Tibial nerve (tissue), 4 donors: ENCODE results near the gene CRYL1. TPM values are rescaled to one million over a fixed set of nuclear protein-coding genes. Genes with fewer than 3 reads are reported as not detected.

Source experiments
- DNase-seq, 2 donors: peaks; one replicate each; pipeline ENCODE4 v3.0.0-alpha.2; 2019; ENCODE audit warnings: low spot score in 2 of 2
- H3K27ac ChIP-seq, 4 donors: fragments of 200-600 bp; sonication (generic) in 3 of 4; one replicate each; pipeline ENCODE4 v1.5.1; 2017 to 2019; ENCODE audit warnings: mild to moderate bottlenecking in 1 of 4
- H3K27me3 ChIP-seq, 2 donors: fragments of 200-600 bp; sonication (generic) in 1 of 2; one replicate each; pipeline versions ENCODE4 v1.5.1 to v1.6.0; 2017 to 2019
- H3K36me3 ChIP-seq, 3 donors: fragments of 200-600 bp; sonication (generic); one replicate each; pipeline ENCODE4 v1.5.1; 2018 to 2019
- H3K4me1 ChIP-seq, 4 donors: fragments of 200-600 bp; sonication (generic) in 3 of 4; one replicate each; pipeline ENCODE4 v1.5.1; 2017 to 2019
- H3K4me3 ChIP-seq, 4 donors: fragments of 200-600 bp; sonication (generic) in 3 of 4; one replicate each; pipeline ENCODE4 v1.5.1; 2017 to 2019; ENCODE audit warnings: mild to moderate bottlenecking in 1 of 4, moderate library complexity in 1 of 4
- H3K9me3 ChIP-seq, 4 donors: fragments of 200-600 bp; sonication (generic) in 3 of 4; one replicate each; pipeline ENCODE4 v1.5.1; 2017 to 2019
- EP300 ChIP-seq, 2 donors: sonication (generic); formaldehyde crosslinking; IDR thresholded peaks; one replicate each; pipeline ENCODE4 v1.6.1; 2017; ENCODE audit warnings: antibody characterized with exemption in 2 of 2, mild to moderate bottlenecking in 1 of 2
- POLR2A ChIP-seq, 2 donors: fragments of 450-650 bp; IDR thresholded peaks; one replicate each; pipeline ENCODE4 v1.6.1; 2017; ENCODE audit warnings: antibody characterized with exemption in 2 of 2, mild to moderate bottlenecking in 2 of 2, moderate library complexity in 2 of 2
- WGBS, 2 donors: methylation state at CpG; one replicate each; pipeline ENCODE4 v1.1.5; 2018; 5-methylcytosine and 5-hydroxymethylcytosine counted together
- total RNA-seq, 4 donors: library from RNA; depleted of rRNA; stranded (reverse); fragments of >200 nt; gene quantifications; one replicate each; pipeline ENCODE4 v1.1.0, GENCODE V29; 2016
- TF ChIP-seq, protein P1 (sequence below), 5 experiments: fragments of 200-600 bp in 3 of 5; fragments of 450-650 bp in 2 of 5; sonication (generic) in 3 of 5; IDR thresholded peaks; one replicate each; pipeline ENCODE4 v1.5.1; 2016 to 2019; ENCODE audit warnings: antibody characterized with exemption in 5 of 5, mild to moderate bottlenecking in 3 of 5, moderate library complexity in 2 of 5

Gene CRYL1
- total RNA-seq, 4 donors from 2014 or later, result 33.9 to 60.5 (median 49.5) TPM

DNA sequence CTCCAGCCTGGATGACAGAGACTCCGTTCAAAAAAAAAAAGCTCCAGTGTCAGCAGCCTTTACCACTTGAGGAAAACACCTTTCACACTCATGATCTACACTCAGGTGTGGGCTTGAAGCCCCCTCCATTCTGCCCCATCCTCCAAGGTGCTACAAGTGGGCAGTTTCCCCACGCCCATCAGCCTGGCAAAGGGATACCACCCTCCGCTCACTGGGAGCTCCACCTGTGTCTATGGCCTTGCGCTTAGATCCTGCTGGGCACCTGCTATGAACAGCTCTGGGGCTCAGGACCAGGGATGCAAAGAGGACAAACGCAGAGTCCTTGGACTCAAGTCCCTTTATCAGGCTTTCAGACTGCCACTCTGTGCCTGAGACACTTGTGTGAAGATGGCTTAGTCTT, 127.8 kb downstream of the CRYL1 start:
- H3K27me3 ChIP-seq, result no peaks in the 10 kb centered on the region
- no peak for DNase-seq
- no peak overlapping the region for H3K27ac ChIP-seq
- no peaks in the 10 kb centered on the region for H3K4me1 ChIP-seq
- peaks cover 0 to 13% (median 0%) of the 10 kb centered on the region in 3 donors for H3K36me3 ChIP-seq
- WGBS, 2 donors, result 97 to 98% methylated on average over 5 of the region's 5 CpGs
- TF ChIP-seq EP300 (IDR thresholded peaks at IDR 0.05), result no peak
- TF ChIP-seq, protein P1, sequence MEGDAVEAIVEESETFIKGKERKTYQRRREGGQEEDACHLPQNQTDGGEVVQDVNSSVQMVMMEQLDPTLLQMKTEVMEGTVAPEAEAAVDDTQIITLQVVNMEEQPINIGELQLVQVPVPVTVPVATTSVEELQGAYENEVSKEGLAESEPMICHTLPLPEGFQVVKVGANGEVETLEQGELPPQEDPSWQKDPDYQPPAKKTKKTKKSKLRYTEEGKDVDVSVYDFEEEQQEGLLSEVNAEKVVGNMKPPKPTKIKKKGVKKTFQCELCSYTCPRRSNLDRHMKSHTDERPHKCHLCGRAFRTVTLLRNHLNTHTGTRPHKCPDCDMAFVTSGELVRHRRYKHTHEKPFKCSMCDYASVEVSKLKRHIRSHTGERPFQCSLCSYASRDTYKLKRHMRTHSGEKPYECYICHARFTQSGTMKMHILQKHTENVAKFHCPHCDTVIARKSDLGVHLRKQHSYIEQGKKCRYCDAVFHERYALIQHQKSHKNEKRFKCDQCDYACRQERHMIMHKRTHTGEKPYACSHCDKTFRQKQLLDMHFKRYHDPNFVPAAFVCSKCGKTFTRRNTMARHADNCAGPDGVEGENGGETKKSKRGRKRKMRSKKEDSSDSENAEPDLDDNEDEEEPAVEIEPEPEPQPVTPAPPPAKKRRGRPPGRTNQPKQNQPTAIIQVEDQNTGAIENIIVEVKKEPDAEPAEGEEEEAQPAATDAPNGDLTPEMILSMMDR (IDR thresholded peaks at IDR 0.05), result no peak
- no peak for TF ChIP-seq POLR2A (IDR thresholded peaks at IDR 0.05)
- H3K9me3 ChIP-seq, result no peaks in the 10 kb centered on the region
- no peak overlapping the region for H3K4me3 ChIP-seq

DNA sequence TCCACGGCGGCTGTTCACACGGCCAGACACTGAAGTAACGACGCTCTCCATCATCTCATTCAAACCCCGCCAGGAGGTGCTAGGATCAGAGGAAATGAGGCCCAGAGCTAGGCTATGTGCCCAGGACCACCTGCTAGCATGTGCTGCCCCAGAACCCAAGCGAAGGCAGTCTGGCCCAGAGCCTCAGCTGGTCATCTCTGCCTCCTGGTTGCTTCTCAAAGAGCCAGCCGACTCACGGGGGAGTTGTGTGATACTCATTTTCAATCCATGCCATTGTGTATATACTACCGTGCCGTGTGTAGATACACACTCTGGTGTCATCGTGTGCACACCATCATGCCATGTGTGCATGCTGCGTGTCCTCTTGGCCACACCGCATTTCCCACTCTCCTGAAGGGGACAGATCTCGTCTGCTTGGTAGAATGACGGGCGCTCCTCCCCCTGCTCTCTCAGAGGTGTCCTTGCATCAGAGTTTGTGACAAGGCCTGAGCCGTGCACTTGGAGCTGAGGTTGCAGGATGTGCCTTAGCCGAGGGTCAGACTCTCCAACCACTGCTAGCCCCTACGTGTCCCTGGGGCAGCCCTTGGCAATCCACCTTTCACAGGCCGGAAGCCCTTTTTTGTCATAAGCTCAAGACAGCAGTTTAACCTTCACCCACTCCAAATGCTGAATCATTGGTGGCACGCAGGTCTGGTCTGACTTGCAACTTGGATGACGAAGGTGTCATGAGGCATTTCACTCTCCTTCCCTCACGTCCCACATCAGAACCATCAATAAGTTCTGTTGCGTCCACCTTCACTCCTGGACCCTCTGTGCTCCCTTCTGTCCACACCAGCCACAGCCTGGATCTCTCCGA, 130.4 kb downstream of the CRYL1 start:
- no peaks in the 10 kb centered on the region for H3K27me3 ChIP-seq
- no peak overlapping the region for H3K27ac ChIP-seq
- no peak for DNase-seq
- 89 to 93% methylated on average over 25 to 26 of the region's 26 CpGs for WGBS, 2 donors
- H3K9me3 ChIP-seq, result peaks cover 0 to 7% (median 0%) of the 10 kb centered on the region in 4 donors
- no peak overlapping the region for H3K4me3 ChIP-seq
- peaks cover 0 to 2% (median 0%) of the 10 kb centered on the region in 4 donors for H3K4me1 ChIP-seq
- TF ChIP-seq, protein P1 (IDR thresholded peaks at IDR 0.05), result no peak
- TF ChIP-seq POLR2A (IDR thresholded peaks at IDR 0.05) (no peak), EP300 (IDR thresholded peaks at IDR 0.05) (no peak)
- H3K36me3 ChIP-seq, result no peaks in the 10 kb centered on the region

DNA sequence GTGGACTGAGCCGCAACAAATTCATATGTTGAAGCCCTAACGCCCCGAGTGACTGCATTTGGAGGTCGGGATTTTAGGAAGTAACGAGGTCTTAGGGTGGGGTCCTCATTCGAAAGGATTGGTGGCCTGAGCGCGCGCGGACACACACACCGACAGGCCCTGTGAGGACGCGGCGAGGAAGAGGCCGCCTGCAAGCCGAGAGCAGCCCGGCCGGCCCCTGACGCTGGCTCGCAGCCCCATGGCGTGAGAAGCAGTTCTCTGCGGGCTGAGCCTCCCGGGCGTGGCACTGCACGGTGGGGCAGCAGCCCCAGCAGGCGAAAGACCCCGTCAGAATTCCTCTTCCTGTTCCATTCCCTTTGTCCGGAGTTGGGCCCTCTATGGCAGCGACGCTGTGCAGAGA, 131.2 kb downstream of the CRYL1 start:
- Histone ChIP-seq H3K27me3 (no peaks in the 10 kb centered on the region), H3K27ac (no peak overlapping the region), H3K4me3 (no peak overlapping the region), H3K4me1 (peaks cover 0 to 5% (median 0%) of the 10 kb centered on the region in 4 donors), H3K9me3 (peaks cover 0 to 7% (median 0%) of the 10 kb centered on the region in 4 donors), H3K36me3 (no peaks in the 10 kb centered on the region)
- WGBS, 2 donors, result 74 to 75% methylated on average over 27 to 29 of the region's 30 CpGs
- no peak for DNase-seq
- TF ChIP-seq, protein P1 (IDR thresholded peaks at IDR 0.05), result no peak
- TF ChIP-seq POLR2A (IDR thresholded peaks at IDR 0.05) (no peak), EP300 (IDR thresholded peaks at IDR 0.05) (no peak)

DNA sequence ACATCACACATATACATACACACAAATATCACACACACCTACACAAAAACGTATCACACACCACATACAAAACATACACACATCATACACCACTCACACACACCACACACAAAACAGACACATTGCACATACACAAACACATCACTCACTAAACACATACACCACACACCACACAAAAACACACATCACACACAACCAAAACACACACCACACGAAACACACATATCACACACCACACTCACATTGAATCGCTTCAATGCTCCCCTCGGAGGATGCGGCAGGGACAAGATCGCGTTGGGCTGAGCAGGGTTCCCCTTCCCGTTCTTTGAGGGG, 131.5 kb downstream of the CRYL1 start:
- Histone ChIP-seq H3K4me1 (peaks cover 0 to 5% (median 0%) of the 10 kb centered on the region in 4 donors), H3K27ac (no peak overlapping the region), H3K27me3 (no peaks in the 10 kb centered on the region), H3K36me3 (no peaks in the 10 kb centered on the region), H3K9me3 (peaks cover 0 to 7% (median 0%) of the 10 kb centered on the region in 4 donors), H3K4me3 (no peak overlapping the region)
- DNase-seq, result no peak
- WGBS, 2 donors, result 83 to 84% methylated on average over 8 of the region's 8 CpGs
- TF ChIP-seq EP300 (IDR thresholded peaks at IDR 0.05) (no peak), POLR2A (IDR thresholded peaks at IDR 0.05) (no peak)
- TF ChIP-seq, protein P1 (IDR thresholded peaks at IDR 0.05), result no peak
